Loucy (cell line): ENCODE results near the gene PARP14.

Experiments
- EZH2phosphoT487 ChIP-seq: fragments of 200-600 bp; IDR thresholded peaks from 2 replicates; pipeline ENCODE4 v1.6.1; 2018; ENCODE audit warnings: antibody characterized with exemption, mild to moderate bottlenecking, moderate library complexity, borderline replicate concordance
- TF ChIP-seq, protein P1 (sequence below): fragments of 200-600 bp; sonication (generic); conservative IDR thresholded peaks from 2 replicates; pipeline ENCODE4 v1.5.1; 2014; ENCODE audit warnings: mild to moderate bottlenecking, antibody characterized with exemption, low read length

DNA sequence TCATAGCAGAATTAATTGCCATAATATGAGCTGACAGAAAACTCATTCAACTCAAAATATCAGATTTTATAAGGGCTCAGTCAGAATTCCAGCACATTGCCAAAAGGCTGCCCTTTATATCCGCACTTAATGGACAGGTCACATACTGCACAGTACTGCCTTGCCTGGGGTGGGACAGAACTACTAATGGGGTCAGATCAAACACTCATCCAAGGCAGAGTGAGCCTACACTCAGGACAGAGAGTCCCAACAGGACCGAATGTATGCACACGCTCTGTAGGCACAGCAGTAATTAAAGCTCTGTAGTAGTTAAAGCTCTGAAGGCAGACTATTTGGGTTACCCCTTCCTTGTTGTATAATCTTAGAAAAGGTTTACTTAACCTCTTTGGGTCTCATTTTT lies 85.8 kb downstream of the PARP14 start:
- TF ChIP-seq, protein P1, sequence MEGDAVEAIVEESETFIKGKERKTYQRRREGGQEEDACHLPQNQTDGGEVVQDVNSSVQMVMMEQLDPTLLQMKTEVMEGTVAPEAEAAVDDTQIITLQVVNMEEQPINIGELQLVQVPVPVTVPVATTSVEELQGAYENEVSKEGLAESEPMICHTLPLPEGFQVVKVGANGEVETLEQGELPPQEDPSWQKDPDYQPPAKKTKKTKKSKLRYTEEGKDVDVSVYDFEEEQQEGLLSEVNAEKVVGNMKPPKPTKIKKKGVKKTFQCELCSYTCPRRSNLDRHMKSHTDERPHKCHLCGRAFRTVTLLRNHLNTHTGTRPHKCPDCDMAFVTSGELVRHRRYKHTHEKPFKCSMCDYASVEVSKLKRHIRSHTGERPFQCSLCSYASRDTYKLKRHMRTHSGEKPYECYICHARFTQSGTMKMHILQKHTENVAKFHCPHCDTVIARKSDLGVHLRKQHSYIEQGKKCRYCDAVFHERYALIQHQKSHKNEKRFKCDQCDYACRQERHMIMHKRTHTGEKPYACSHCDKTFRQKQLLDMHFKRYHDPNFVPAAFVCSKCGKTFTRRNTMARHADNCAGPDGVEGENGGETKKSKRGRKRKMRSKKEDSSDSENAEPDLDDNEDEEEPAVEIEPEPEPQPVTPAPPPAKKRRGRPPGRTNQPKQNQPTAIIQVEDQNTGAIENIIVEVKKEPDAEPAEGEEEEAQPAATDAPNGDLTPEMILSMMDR, result no peak
- no peak for TF ChIP-seq EZH2phosphoT487
